Measurements from ENCODE around the gene RFC4. TPM values are rescaled to one million over a fixed set of nuclear protein-coding genes. Genes with fewer than 3 reads are reported as not detected.

The RFC4 gene
- total RNA-seq, 1 experiment from 2014 or later, result 70.7 TPM

DNA sequence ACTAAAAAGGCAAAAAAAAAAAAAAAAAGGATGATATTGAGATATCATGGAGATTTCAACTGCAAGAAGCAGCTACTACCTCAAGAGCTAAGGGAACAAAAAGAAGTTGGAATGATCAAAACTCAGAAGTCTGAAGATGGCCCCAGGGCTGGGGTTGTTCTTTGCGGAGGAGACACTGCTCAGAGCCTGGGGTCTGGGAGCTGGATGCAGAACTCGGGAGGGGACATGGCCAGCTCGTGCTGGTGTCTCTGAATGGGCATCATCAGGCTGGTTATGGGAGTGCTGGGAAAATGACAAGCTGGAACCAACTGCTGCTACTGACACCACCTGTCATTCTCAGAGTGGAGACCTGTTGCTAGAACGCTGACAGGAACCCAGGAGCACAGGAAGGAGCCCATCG is 22.1 kb upstream of the RFC4 start:
- CTCF ChIA-PET, result no interaction called here
- in situ Hi-C loops (cut with HindIII; ENCODE audit: low pct_unique_long_range_greater_than_20kb, low sequenced_read_pairs), result no loop called here
- H3K27me3 ChIP-seq (ENCODE audit: control insufficient read depth, insufficient read depth, low read length), result peaks cover 53% of the 10 kb centered on the region

DNA sequence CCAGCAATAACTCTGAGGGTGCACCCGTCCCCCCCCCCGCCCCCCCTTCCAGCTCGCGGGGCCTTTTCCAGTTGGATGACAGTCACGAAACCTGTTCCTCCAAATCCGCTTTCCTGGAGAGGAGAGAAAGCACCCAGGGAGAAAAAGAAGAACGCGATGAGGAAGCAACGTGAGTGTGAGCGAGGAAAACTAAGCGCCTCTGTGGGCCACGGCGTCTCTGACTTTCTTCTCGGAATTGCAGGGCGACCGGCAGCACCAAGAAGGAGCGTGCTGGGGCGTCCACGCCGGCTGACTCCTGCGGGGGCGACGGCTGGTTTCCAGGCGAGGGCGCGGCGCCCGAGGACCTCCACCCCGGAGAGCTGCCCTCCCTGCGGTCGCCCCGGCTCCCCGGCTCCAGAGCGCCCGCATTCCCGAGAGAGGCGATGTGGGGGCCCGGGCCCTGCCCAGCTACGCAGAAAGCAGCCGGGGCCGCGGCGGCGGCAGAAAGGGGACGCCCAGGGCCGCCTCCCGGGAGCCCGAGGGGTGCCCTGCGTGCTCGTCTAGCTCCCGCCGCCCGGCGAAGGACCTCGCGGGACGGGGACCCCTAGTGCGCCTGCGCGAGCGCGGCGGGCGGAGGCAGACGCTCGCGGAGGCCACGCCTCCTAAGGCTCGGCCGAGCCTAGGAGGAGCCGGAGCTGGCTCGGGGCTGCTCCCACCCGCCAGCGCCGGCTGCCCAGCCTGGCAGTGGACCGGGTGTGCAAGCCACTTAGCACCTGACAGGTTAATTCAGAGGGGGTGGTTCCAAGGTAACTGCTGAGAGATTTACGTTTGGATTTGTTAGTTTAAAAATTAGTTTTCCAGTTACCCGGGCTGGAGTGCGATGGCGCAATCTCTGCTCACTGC is 20.9 kb upstream of the RFC4 start:
- TF ChIP-seq SIN3A (IDR thresholded peaks at IDR 0.05; ENCODE audit: borderline replicate concordance, insufficient read depth, low read depth, low read length) (peak; percentile 72; the same call in 1 of the 2 replicates), POLR2AphosphoS5 (IDR thresholded peaks at IDR 0.05; ENCODE audit: low read depth, low read length) (peak; percentile 70)
- TF ChIP-seq, protein P1, sequence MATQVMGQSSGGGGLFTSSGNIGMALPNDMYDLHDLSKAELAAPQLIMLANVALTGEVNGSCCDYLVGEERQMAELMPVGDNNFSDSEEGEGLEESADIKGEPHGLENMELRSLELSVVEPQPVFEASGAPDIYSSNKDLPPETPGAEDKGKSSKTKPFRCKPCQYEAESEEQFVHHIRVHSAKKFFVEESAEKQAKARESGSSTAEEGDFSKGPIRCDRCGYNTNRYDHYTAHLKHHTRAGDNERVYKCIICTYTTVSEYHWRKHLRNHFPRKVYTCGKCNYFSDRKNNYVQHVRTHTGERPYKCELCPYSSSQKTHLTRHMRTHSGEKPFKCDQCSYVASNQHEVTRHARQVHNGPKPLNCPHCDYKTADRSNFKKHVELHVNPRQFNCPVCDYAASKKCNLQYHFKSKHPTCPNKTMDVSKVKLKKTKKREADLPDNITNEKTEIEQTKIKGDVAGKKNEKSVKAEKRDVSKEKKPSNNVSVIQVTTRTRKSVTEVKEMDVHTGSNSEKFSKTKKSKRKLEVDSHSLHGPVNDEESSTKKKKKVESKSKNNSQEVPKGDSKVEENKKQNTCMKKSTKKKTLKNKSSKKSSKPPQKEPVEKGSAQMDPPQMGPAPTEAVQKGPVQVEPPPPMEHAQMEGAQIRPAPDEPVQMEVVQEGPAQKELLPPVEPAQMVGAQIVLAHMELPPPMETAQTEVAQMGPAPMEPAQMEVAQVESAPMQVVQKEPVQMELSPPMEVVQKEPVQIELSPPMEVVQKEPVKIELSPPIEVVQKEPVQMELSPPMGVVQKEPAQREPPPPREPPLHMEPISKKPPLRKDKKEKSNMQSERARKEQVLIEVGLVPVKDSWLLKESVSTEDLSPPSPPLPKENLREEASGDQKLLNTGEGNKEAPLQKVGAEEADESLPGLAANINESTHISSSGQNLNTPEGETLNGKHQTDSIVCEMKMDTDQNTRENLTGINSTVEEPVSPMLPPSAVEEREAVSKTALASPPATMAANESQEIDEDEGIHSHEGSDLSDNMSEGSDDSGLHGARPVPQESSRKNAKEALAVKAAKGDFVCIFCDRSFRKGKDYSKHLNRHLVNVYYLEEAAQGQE (IDR thresholded peaks at IDR 0.05; ENCODE audit: insufficient read depth in 1 of 2, low read depth in 2 of 2, low read length in 1 of 2), result no peak

More for the DNA sequence above, 22.1 kb upstream of the RFC4 start:
- TF ChIP-seq, protein P1 (IDR thresholded peaks at IDR 0.05; ENCODE audit: insufficient read depth in 1 of 2, low read depth in 2 of 2, low read length in 1 of 2), result no peak
- TF ChIP-seq, protein P2, sequence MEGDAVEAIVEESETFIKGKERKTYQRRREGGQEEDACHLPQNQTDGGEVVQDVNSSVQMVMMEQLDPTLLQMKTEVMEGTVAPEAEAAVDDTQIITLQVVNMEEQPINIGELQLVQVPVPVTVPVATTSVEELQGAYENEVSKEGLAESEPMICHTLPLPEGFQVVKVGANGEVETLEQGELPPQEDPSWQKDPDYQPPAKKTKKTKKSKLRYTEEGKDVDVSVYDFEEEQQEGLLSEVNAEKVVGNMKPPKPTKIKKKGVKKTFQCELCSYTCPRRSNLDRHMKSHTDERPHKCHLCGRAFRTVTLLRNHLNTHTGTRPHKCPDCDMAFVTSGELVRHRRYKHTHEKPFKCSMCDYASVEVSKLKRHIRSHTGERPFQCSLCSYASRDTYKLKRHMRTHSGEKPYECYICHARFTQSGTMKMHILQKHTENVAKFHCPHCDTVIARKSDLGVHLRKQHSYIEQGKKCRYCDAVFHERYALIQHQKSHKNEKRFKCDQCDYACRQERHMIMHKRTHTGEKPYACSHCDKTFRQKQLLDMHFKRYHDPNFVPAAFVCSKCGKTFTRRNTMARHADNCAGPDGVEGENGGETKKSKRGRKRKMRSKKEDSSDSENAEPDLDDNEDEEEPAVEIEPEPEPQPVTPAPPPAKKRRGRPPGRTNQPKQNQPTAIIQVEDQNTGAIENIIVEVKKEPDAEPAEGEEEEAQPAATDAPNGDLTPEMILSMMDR (IDR thresholded peaks at IDR 0.05), result no peak
- no peak for TF ChIP-seq TCF7L2 (IDR thresholded peaks at IDR 0.05; ENCODE audit: low read depth, low read length)
- no peak for TF ChIP-seq POLR2AphosphoS5 (IDR thresholded peaks at IDR 0.05; ENCODE audit: low read depth, low read length)
- no peak for TF ChIP-seq SIN3A (IDR thresholded peaks at IDR 0.05; ENCODE audit: borderline replicate concordance, insufficient read depth, low read depth, low read length)
- Histone ChIP-seq H3K27ac (ENCODE audit: low read length) (no peak overlapping the region), H3K36me3 (ENCODE audit: control insufficient read depth, insufficient read depth, low read length) (no peaks in the 10 kb centered on the region; the same call in 1 of the 2 replicates), H3K9me3 (ENCODE audit: control insufficient read depth, insufficient read depth, low read depth, low read length) (no peaks in the 10 kb centered on the region), H3K4me3 (ENCODE audit: low read depth in 2 of 2, low read length in 2 of 2) (no peak overlapping the region), H3K4me1 (ENCODE audit: control insufficient read depth, insufficient read depth, low read length) (0 out of 2 replicates have a peak, but pooled peaks cover 3% of the 10 kb centered on the region)
- intact Hi-C loops (cut with micrococcal nuclease; ENCODE audit: unreplicated experiment), result no loop called here
- DNase-seq (ENCODE audit: low read depth, low spot score) (no peak), ATAC-seq (no peak)
- BruUV-seq (replicated peaks), result no TSS peak
- POLR2A ChIA-PET, result interaction anchor here (0.6 kb wide), 4 partner anchors 81 to 470 kb away, joined by 4 to 15 read pairs (median 8); no protein-coding TSS in a partner anchor

More for the DNA sequence above, 20.9 kb upstream of the RFC4 start:
- Histone ChIP-seq H3K27ac (ENCODE audit: low read length) (peak overlapping the region; percentile 62; the same call in 1 of the 2 replicates), H3K36me3 (ENCODE audit: control insufficient read depth, insufficient read depth, low read length) (no peaks in the 10 kb centered on the region; the same call in 1 of the 2 replicates), H3K27me3 (ENCODE audit: control insufficient read depth, insufficient read depth, low read length) (peaks cover 43% of the 10 kb centered on the region), H3K4me1 (ENCODE audit: control insufficient read depth, insufficient read depth, low read length) (0 out of 2 replicates have a peak, but pooled peaks cover 3% of the 10 kb centered on the region), H3K4me3 (ENCODE audit: low read depth in 2 of 2, low read length in 2 of 2) (peak overlapping the region; percentile 46 to 65), H3K9me3 (ENCODE audit: control insufficient read depth, insufficient read depth, low read depth, low read length) (no peaks in the 10 kb centered on the region)
- intact Hi-C loops (cut with micrococcal nuclease; ENCODE audit: unreplicated experiment), result no loop called here
- in situ Hi-C loops (cut with HindIII; ENCODE audit: low pct_unique_long_range_greater_than_20kb, low sequenced_read_pairs), result no loop called here
- DNase-seq (ENCODE audit: low read depth, low spot score), result no peak
- POLR2A ChIA-PET, result no interaction called here
- CTCF ChIA-PET, result no interaction called here
- no TSS peak for BruUV-seq (replicated peaks)
- peak; percentile 96 for ATAC-seq

All from Panc1 (cell line).